SK-N-SH treated with all-trans-retinoic acid at 6 μM for 48 hours (cell line): ENCODE data around the gene NXPH1.
A peak's percentile ranks its signal among the peaks of the same experiment; 100 is the strongest.

Experiments used
- CREB5 ChIP-seq: fragments of 250-450 bp; sonication (Bioruptor Pico); IDR thresholded peaks from 2 replicates; pipeline ENCODE4 v1.5.1; 2020; ENCODE audit warnings: low read depth, mild to moderate bottlenecking, moderate library complexity
- CSDC2 ChIP-seq: fragments of 250-450 bp; sonication (Bioruptor Pico); IDR thresholded peaks from 2 replicates; pipeline ENCODE4 v1.5.0; 2020; ENCODE audit warnings: mild to moderate bottlenecking, moderate library complexity
- ISL1 ChIP-seq: fragments of 250-450 bp; sonication (Bioruptor Pico); IDR thresholded peaks from 2 replicates; pipeline ENCODE4 v2.1.2; 2022; ENCODE audit warnings: mild to moderate bottlenecking, moderate library complexity
- OSR1 ChIP-seq: fragments of 250-450 bp; sonication (Bioruptor Pico); IDR thresholded peaks from 2 replicates; pipeline ENCODE4 v1.8.0; 2022; ENCODE audit warnings: moderate library complexity, mild to moderate bottlenecking, inconsistent platforms
- POU6F1 ChIP-seq: fragments of 250-450 bp; sonication (Bioruptor Pico); IDR thresholded peaks from 2 replicates; pipeline ENCODE4 v1.8.0; 2021; ENCODE audit warnings: low read depth, mild to moderate bottlenecking, moderate library complexity, borderline replicate concordance
- TSHZ2 ChIP-seq: fragments of 250-450 bp; sonication (Bioruptor Pico); IDR thresholded peaks from 2 replicates; pipeline ENCODE4 v1.5.0; 2020; ENCODE audit warnings: mild to moderate bottlenecking, moderate library complexity
- ZFP3 ChIP-seq: fragments of 250-450 bp; sonication (Bioruptor Pico); IDR thresholded peaks from 2 replicates; pipeline ENCODE4 v1.5.0; 2020; ENCODE audit warnings: mild to moderate bottlenecking, moderate library complexity
- ZFP30 ChIP-seq: fragments of 450-650 bp; formaldehyde crosslinking; IDR thresholded peaks from 2 replicates; pipeline ENCODE4 v1.5.0; 2022; ENCODE audit warnings: mild to moderate bottlenecking, moderate library complexity

- TF ChIP-seq TSHZ2 (CRISPR knock-in tag) = no peak
- no peak for TF ChIP-seq CSDC2 (CRISPR knock-in tag)
- no peak for TF ChIP-seq ZFP3 (CRISPR knock-in tag)
- TF ChIP-seq ZFP30 = no peak
- TF ChIP-seq POU6F1 (CRISPR knock-in tag) = no peak
- TF ChIP-seq OSR1 (CRISPR knock-in tag) = no peak
- TF ChIP-seq CREB5 (CRISPR knock-in tag) = no peak
- TF ChIP-seq ISL1 (CRISPR knock-in tag) = peak; percentile 33
Measured at GRCh38 chr7:8629504-8629903, 196.1 kb downstream of the NXPH1 start.
